Measurements from ENCODE around the gene HSPA12B.

DNA sequence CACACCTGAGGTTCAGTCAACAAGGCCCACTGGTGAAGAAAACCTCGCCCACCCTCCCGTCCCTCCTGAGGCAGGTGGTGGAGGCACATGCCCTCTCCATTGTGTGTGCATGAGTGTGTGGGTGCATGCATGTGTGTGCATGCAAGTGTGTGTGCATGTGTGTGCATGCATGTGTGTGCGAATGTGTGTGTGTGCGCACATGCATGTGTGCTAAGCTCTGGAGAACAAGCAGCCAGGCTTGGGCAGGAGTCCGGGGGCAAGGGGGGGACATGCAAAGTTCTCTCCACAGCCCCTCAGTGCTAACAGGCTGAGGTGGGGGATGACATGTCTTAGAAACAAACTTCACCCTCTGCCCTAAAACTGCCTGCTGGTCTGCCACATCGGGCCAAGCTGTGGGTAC is 3.1 kb upstream of the HSPA12B start:
- TF ChIP-seq, protein P1, sequence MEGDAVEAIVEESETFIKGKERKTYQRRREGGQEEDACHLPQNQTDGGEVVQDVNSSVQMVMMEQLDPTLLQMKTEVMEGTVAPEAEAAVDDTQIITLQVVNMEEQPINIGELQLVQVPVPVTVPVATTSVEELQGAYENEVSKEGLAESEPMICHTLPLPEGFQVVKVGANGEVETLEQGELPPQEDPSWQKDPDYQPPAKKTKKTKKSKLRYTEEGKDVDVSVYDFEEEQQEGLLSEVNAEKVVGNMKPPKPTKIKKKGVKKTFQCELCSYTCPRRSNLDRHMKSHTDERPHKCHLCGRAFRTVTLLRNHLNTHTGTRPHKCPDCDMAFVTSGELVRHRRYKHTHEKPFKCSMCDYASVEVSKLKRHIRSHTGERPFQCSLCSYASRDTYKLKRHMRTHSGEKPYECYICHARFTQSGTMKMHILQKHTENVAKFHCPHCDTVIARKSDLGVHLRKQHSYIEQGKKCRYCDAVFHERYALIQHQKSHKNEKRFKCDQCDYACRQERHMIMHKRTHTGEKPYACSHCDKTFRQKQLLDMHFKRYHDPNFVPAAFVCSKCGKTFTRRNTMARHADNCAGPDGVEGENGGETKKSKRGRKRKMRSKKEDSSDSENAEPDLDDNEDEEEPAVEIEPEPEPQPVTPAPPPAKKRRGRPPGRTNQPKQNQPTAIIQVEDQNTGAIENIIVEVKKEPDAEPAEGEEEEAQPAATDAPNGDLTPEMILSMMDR (tag by site-specific recombination; IDR thresholded peaks at IDR 0.05), result no peak
- no peak for TF ChIP-seq ZNF223 (tag by site-specific recombination; IDR thresholded peaks at IDR 0.05)
- no peak for TF ChIP-seq MYNN (tag by site-specific recombination; IDR thresholded peaks at IDR 0.05; ENCODE audit: borderline replicate concordance)
- TF ChIP-seq ZNF324 (tag by site-specific recombination; IDR thresholded peaks at IDR 0.05), result no peak
- TF ChIP-seq, protein P2, sequence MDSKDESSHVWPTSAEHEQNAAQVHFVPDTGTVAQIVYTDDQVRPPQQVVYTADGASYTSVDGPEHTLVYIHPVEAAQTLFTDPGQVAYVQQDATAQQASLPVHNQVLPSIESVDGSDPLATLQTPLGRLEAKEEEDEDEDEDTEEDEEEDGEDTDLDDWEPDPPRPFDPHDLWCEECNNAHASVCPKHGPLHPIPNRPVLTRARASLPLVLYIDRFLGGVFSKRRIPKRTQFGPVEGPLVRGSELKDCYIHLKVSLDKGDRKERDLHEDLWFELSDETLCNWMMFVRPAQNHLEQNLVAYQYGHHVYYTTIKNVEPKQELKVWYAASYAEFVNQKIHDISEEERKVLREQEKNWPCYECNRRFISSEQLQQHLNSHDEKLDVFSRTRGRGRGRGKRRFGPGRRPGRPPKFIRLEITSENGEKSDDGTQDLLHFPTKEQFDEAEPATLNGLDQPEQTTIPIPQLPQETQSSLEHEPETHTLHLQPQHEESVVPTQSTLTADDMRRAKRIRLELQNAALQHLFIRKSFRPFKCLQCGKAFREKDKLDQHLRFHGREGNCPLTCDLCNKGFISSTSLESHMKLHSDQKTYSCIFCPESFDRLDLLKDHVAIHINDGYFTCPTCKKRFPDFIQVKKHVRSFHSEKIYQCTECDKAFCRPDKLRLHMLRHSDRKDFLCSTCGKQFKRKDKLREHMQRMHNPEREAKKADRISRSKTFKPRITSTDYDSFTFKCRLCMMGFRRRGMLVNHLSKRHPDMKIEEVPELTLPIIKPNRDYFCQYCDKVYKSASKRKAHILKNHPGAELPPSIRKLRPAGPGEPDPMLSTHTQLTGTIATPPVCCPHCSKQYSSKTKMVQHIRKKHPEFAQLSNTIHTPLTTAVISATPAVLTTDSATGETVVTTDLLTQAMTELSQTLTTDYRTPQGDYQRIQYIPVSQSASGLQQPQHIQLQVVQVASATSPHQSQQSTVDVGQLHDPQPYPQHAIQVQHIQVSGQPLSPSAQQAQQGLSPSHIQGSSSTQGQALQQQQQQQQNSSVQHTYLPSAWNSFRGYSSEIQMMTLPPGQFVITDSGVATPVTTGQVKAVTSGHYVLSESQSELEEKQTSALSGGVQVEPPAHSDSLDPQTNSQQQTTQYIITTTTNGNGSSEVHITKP (tag by site-specific recombination; IDR thresholded peaks at IDR 0.05), result no peak
- no peak for TF ChIP-seq ZNF274 (IDR thresholded peaks at IDR 0.05; ENCODE audit: low read length)
- no peak for TF ChIP-seq ZNF274 (tag by site-specific recombination; IDR thresholded peaks at IDR 0.05; ENCODE audit: borderline replicate concordance)
- TF ChIP-seq ZBTB8A (tag by site-specific recombination; IDR thresholded peaks at IDR 0.05), result no peak
- TF ChIP-seq YY2 (tag by site-specific recombination; IDR thresholded peaks at IDR 0.05), result no peak
- TF ChIP-seq ZNF561 (tag by site-specific recombination; IDR thresholded peaks at IDR 0.05; ENCODE audit: borderline replicate concordance), result no peak
- TF ChIP-seq, protein P3, sequence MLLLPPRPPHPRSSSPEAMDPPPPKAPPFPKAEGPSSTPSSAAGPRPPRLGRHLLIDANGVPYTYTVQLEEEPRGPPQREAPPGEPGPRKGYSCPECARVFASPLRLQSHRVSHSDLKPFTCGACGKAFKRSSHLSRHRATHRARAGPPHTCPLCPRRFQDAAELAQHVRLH (tag by site-specific recombination; IDR thresholded peaks at IDR 0.05), result no peak
